HuH-7.5 (cell line): ENCODE measurements around the gene PRSS27.

ENCODE experiments used
- DNase-seq: peaks from one replicate; pipeline ENCODE4 v3.0.0; 2011; ENCODE audit warnings: low spot score

PRSS27 gene

GRCh38 chr16:2720064-2720457 lies at the start of gene PRSS27:
Gene PRSS27, minus strand, starts transcription at chr16:2720224. Its CDS starts 64 bp downstream, at chr16:2720160.
- DNase-seq, result no peak

- no peak for DNase-seq
Observed at GRCh38 chr16:2769675-2770056, 49.6 kb upstream of the PRSS27 start.

GRCh38 chr16:2769100-2769529 lies 49.1 kb upstream of the PRSS27 start:
- DNase-seq, result no peak

GRCh38 chr16:2768403-2769089 lies 48.5 kb upstream of the PRSS27 start:
- no peak for DNase-seq

- DNase-seq, result no peak
Observed at GRCh38 chr16:2767891-2768290, 47.9 kb upstream of the PRSS27 start.

GRCh38 chr16:2767140-2767731 lies 47.2 kb upstream of the PRSS27 start:
- no peak for DNase-seq

- no peak for DNase-seq
Observed at GRCh38 chr16:2766430-2767139, 46.6 kb upstream of the PRSS27 start.

- DNase-seq, result no peak
Observed at GRCh38 chr16:2765462-2766404, 45.7 kb upstream of the PRSS27 start.

GRCh38 chr16:2764718-2765117 lies 44.7 kb upstream of the PRSS27 start:
- no peak for DNase-seq

GRCh38 chr16:2763173-2763572 lies 43.1 kb upstream of the PRSS27 start:
- DNase-seq, result no peak

- no peak for DNase-seq
Observed at GRCh38 chr16:2762711-2763110, 42.7 kb upstream of the PRSS27 start.

GRCh38 chr16:2761886-2762583 lies 42.0 kb upstream of the PRSS27 start:
- no peak for DNase-seq

GRCh38 chr16:2761472-2761871 lies 41.4 kb upstream of the PRSS27 start:
- DNase-seq, result no peak

- DNase-seq, result no peak
Observed at GRCh38 chr16:2757344-2757743, 37.3 kb upstream of the PRSS27 start.

- DNase-seq, result no peak
Observed at GRCh38 chr16:2756288-2757015, 36.4 kb upstream of the PRSS27 start.

GRCh38 chr16:2755158-2755557 lies 35.1 kb upstream of the PRSS27 start:
- DNase-seq, result no peak

- no peak for DNase-seq
Observed at GRCh38 chr16:2753733-2754020, 33.7 kb upstream of the PRSS27 start.

GRCh38 chr16:2752850-2753732 lies 33.1 kb upstream of the PRSS27 start:
- peak; percentile 81 for DNase-seq

- peak; percentile 93 for DNase-seq
Observed at GRCh38 chr16:2752035-2752849, 32.2 kb upstream of the PRSS27 start, which contains the start of gene SRRM2. Gene SRRM2, plus strand, starts transcription at chr16:2752638. Its CDS starts 3,727 bp downstream, at chr16:2756365.
